Fibroblast of upper back skin (primary cell): Measurements from ENCODE around the gene CXXC5.

Experiments used
- DNase-seq: peaks from one replicate; pipeline ENCODE4 v3.0.0-alpha.2; 2013

The CXXC5 gene

GRCh38 chr5:139683295-139684271 is 35.4 kb downstream of the CXXC5 start:
- DNase-seq = no peak

GRCh38 chr5:139684350-139684880 is 36.3 kb downstream of the CXXC5 start:
- DNase-seq = no peak

GRCh38 chr5:139684881-139685749 is 37.0 kb downstream of the CXXC5 start:
- DNase-seq = no peak

- DNase-seq = no peak
Observed at GRCh38 chr5:139685886-139686285, 37.7 kb downstream of the CXXC5 start.

- no peak for DNase-seq
Observed at GRCh38 chr5:139686356-139686705, 38.2 kb downstream of the CXXC5 start.

- no peak for DNase-seq
Observed at GRCh38 chr5:139686706-139687441, 38.7 kb downstream of the CXXC5 start.

GRCh38 chr5:139687656-139688055 is 39.5 kb downstream of the CXXC5 start:
- no peak for DNase-seq

- no peak for DNase-seq
Observed at GRCh38 chr5:139688088-139688702, 40.0 kb downstream of the CXXC5 start.

GRCh38 chr5:139688751-139689372 is 40.7 kb downstream of the CXXC5 start:
- DNase-seq = peak; percentile 50

GRCh38 chr5:139689631-139690063 is 41.5 kb downstream of the CXXC5 start:
- no peak for DNase-seq

- DNase-seq = peak; percentile 74
Observed at GRCh38 chr5:139690064-139690802, 42.1 kb downstream of the CXXC5 start.

GRCh38 chr5:139690803-139691629 is 42.9 kb downstream of the CXXC5 start:
- DNase-seq = no peak

- no peak for DNase-seq
Observed at GRCh38 chr5:139692148-139692547, 44.0 kb downstream of the CXXC5 start.

GRCh38 chr5:139692679-139693308 is 44.6 kb downstream of the CXXC5 start:
- no peak for DNase-seq

- DNase-seq = no peak
Observed at GRCh38 chr5:139693676-139694364, 45.7 kb downstream of the CXXC5 start.

- peak; percentile 50 for DNase-seq
Observed at GRCh38 chr5:139694556-139695177, 46.5 kb downstream of the CXXC5 start.

- DNase-seq = no peak
Observed at GRCh38 chr5:139695178-139695573, 47.0 kb downstream of the CXXC5 start.

GRCh38 chr5:139696167-139696893 is 48.2 kb downstream of the CXXC5 start:
- no peak for DNase-seq
